B cell (primary cell): ENCODE results near the gene SPINDOC. TPM values are rescaled to one million over a fixed set of nuclear protein-coding genes. Genes with fewer than 3 reads are reported as not detected.

Experiments used
- ATAC-seq: fragments of 200-7000 bp; cut with Tn5 transposase; one replicate; pipeline ENCODE4 v1.10.0; 2021; ENCODE audit warnings: low read depth, mild to moderate bottlenecking, moderate number of reproducible peaks, moderate library complexity
- CTCF ChIA-PET: fragments of 350-600 bp; sonication (Branson Sonifier 250); formaldehyde crosslinking; loops from one replicate; lab custom pipeline; 2021; ENCODE audit warnings: antibody characterized with exemption, inconsistent platforms; lab: Charles Lee
- POLR2A ChIA-PET: fragments of 350-600 bp; sonication (Branson Sonifier 250); formaldehyde crosslinking; loops from one replicate; lab custom pipeline; 2021; ENCODE audit warnings: antibody characterized with exemption; lab: Charles Lee
- DNase-seq: peaks from one replicate; pipeline ENCODE4 v3.0.0; 2013
- H2AFZ ChIP-seq: 2 replicates; pipeline ENCODE4 v1.6.1; 2012; ENCODE audit warnings: mild to moderate bottlenecking, low read depth, low read length; ENCODE audit not compliant: insufficient read depth, poor library complexity, severe bottlenecking
- H3K27ac ChIP-seq, 2 donors: 1 replicate in 1 of 2; 2 replicates in 1 of 2; pipeline ENCODE4 v1.5.1; 2012 to 2013; ENCODE audit warnings: low read length in 2 of 2, mild to moderate bottlenecking in 2 of 2, moderate library complexity in 1 of 2
- H3K27me3 ChIP-seq, 4 experiments: fragments of 200-600 bp in 1 of 4; sonication (generic) in 1 of 4; replicated peaks in 1 of 4; 1 replicate in 2 of 4; 2 replicates in 2 of 4; pipeline versions ENCODE4 v1.6.1 to v1.7.0; 2013 to 2016; ENCODE audit warnings: low read length in 3 of 4, mild to moderate bottlenecking in 2 of 4, mixed read lengths in 1 of 4, moderate library complexity in 1 of 4; ENCODE audit not compliant: insufficient read depth in 4 of 4, control insufficient read depth in 3 of 4; ENCODE audit errors: control extremely low read depth in 1 of 4
- H3K36me3 ChIP-seq, 2 experiments: replicated peaks in 1 of 2; 1 replicate in 1 of 2; 2 replicates in 1 of 2; pipeline versions ENCODE4 v1.6.1 to v1.7.1; 2013; ENCODE audit warnings: low read length in 1 of 2; ENCODE audit not compliant: insufficient read depth in 2 of 2, control insufficient read depth in 1 of 2; ENCODE audit errors: control extremely low read depth in 1 of 2, extremely low read depth in 1 of 2
- H3K4me1 ChIP-seq, 2 donors: fragments of 200-600 bp in 1 of 2; sonication (generic) in 1 of 2; 1 replicate in 1 of 2; 2 replicates in 1 of 2; pipeline versions ENCODE4 v1.5.1 to v1.6.1; 2013 to 2017; ENCODE audit warnings: low read length in 2 of 2; ENCODE audit not compliant: control insufficient read depth in 2 of 2, insufficient read depth in 2 of 2
- H3K4me2 ChIP-seq: replicated peaks from 2 replicates; pipeline ENCODE3; 2012; ENCODE audit warnings: mild to moderate bottlenecking, low read depth, low read length; ENCODE audit not compliant: poor library complexity, severe bottlenecking
- H3K4me3 ChIP-seq, 5 experiments: fragments of 200-600 bp in 1 of 5; sonication (generic) in 1 of 5; 1 replicate in 3 of 5; 2 replicates in 2 of 5; pipeline versions ENCODE4 v1.5.1 to v1.7.0; 2011 to 2016; ENCODE audit warnings: low read length in 4 of 5, mild to moderate bottlenecking in 4 of 5, low read depth in 2 of 5, control low read depth in 1 of 5, moderate library complexity in 1 of 5; ENCODE audit not compliant: insufficient read depth in 1 of 5; ENCODE audit errors: control extremely low read depth in 1 of 5, extremely low read depth in 1 of 5
- H3K79me2 ChIP-seq: fragments of 200-600 bp; sonication (generic); one replicate; pipeline ENCODE4 v1.6.0; 2016; ENCODE audit warnings: low read length; ENCODE audit not compliant: control insufficient read depth, insufficient read depth
- H3K9ac ChIP-seq: fragments of 200-600 bp; sonication (generic); 2 replicates; pipeline ENCODE4 v1.6.1; 2017; ENCODE audit warnings: mild to moderate bottlenecking, low read length, moderate library complexity
- H3K9me3 ChIP-seq, 3 donors: one replicate each; pipeline versions ENCODE4 v1.6.1 to v1.7.1; 2013; ENCODE audit warnings: low read length in 2 of 3; ENCODE audit not compliant: control insufficient read depth in 2 of 3, insufficient read depth in 1 of 3; ENCODE audit errors: control extremely low read depth in 1 of 3
- H4K20me1 ChIP-seq: 2 replicates; pipeline ENCODE4 v1.6.0; 2012; ENCODE audit warnings: mild to moderate bottlenecking, low read length; ENCODE audit not compliant: insufficient read depth, control insufficient read depth, poor library complexity, severe bottlenecking
- H3K27ac Mint-ChIP-seq: one replicate; pipeline ENCODE4 v1.8.0; 2021; ENCODE audit warnings: mixed read lengths
- H3K27me3 Mint-ChIP-seq: one replicate; pipeline ENCODE4 v1.8.0; 2021; ENCODE audit warnings: mixed read lengths
- H3K4me1 Mint-ChIP-seq: one replicate; pipeline ENCODE4 v1.8.0; 2021; ENCODE audit warnings: mixed read lengths
- H3K4me3 Mint-ChIP-seq: one replicate; pipeline ENCODE4 v1.8.0; 2021; ENCODE audit warnings: mixed read lengths
- H3K9me3 Mint-ChIP-seq: one replicate; pipeline ENCODE4 v1.8.0; 2022; ENCODE audit warnings: mixed read lengths; ENCODE audit not compliant: insufficient read depth
- CTCF ChIP-seq: fragments of 200-600 bp; IDR thresholded peaks from one replicate; pipeline ENCODE4 v1.8.0; 2022; ENCODE audit warnings: antibody characterized with exemption, mild to moderate bottlenecking
- EZH2 ChIP-seq: IDR thresholded peaks from 2 replicates; pipeline ENCODE4 v1.6.1; 2012; ENCODE audit warnings: borderline replicate concordance, low read depth, mild to moderate bottlenecking, moderate library complexity, low read length; ENCODE audit not compliant: insufficient read depth, poor library complexity, severe bottlenecking
- WGBS: methylation state at CpG from one replicate; pipeline ENCODE4 v1.1.5; 2013; ENCODE audit warnings: missing lambda C conversion rate; ENCODE audit not compliant: insufficient coverage; 5-methylcytosine and 5-hydroxymethylcytosine counted together
- intact Hi-C: fragments of 100-400 bp; cut with micrococcal nuclease; formaldehyde crosslinking; loops from one replicate; pipeline ENCODE4 v1.10.0; 2022
- polyA plus RNA-seq: library from polyadenylated mRNA; depleted of rRNA; stranded (reverse); fragments of >200 nt; gene quantifications from 2 replicates; pipeline ENCODE4 v1.2.3, GENCODE V29; 2012
- total RNA-seq, 2 donors: library from RNA; stranded (reverse); fragments of 120-200 nt in 1 of 2; gene quantifications; 1 replicate in 1 of 2; 2 replicates in 1 of 2; pipeline versions ENCODE4 v1.2.3 to v1.2.4, GENCODE V29; 2013 to 2022

Gene SPINDOC
- total and polyA plus RNA-seq, 2 donors (not counting 1 experiment from before 2014, with no cell fraction given) = 10.5 to 23.9 TPM

GRCh38 chr11:63839508-63840355 lies 26.5 kb downstream of the SPINDOC start:
- Histone ChIP-seq H2AFZ (peak overlapping the region; percentile 67), H3K9me3 (no peaks in the 10 kb centered on the region), H3K36me3 (peaks cover 10 to 33% of the 10 kb centered on the region in 2 experiments), H3K27ac (peak overlapping the region; percentile 58 to 84), H4K20me1 (peaks cover 61% of the 10 kb centered on the region), H3K4me1 (peaks cover 38 to 47% of the 10 kb centered on the region in 2 donors), H3K4me3 (peak overlapping the region; percentile 67 to 94 (median 90)), H3K27me3 (no peaks in the 10 kb centered on the region), H3K4me2 (peak overlapping the region; percentile 73), H3K79me2 (peaks cover 62% of the 10 kb centered on the region), H3K9ac (peak overlapping the region; percentile 84)
- TF ChIP-seq CTCF = no peak
- no peak for TF ChIP-seq EZH2
- no peaks in the 10 kb centered on the region for H3K27me3 Mint-ChIP-seq
- intact Hi-C loops = loop anchor here (1.0 to 10.0 kb wide), 3 partner anchors 147 to 465 kb away; partner anchors contain the start of genes CATSPERZ, ESRRA, OTUB1 and RTN3
- CTCF ChIA-PET = interaction anchor here (1.3 to 7.5 kb wide), 5 partner anchors 49 to 107 kb away, joined by 3 to 254 read pairs (median 5); partner anchors contain the start of gene NAA40
- 1% methylated on average over 39 of the region's 40 CpGs for WGBS
- DNase-seq (peak; percentile 80), ATAC-seq (no peak)
- H3K27ac Mint-ChIP-seq = peak overlapping the region; percentile 83
- H3K9me3 Mint-ChIP-seq = no peaks in the 10 kb centered on the region
- POLR2A ChIA-PET = interaction anchor here (0.6 to 3.1 kb wide), 5 partner anchors 11 to 390 kb away, joined by 5 to 11 read pairs (median 7); partner anchors contain the start of genes DNAJC4 and NAA40
- H3K4me1 Mint-ChIP-seq = peaks cover 63% of the 10 kb centered on the region
- peak overlapping the region; percentile 88 for H3K4me3 Mint-ChIP-seq
